MCF 10A (cell line): Measurements from ENCODE around the gene S100A2. TPM values are rescaled to one million over a fixed set of nuclear protein-coding genes. Genes with fewer than 3 reads are reported as not detected.
"Not testable (repeated sequence)": the region's sequence is repeated elsewhere in the genome, so short reads cannot be mapped to it uniquely, and the experiment has no call there.

Experiments used
- BruUV-seq: library from RNA; stranded (reverse); fragments of 400-500 nt; replicated peaks from 2 replicates; lab custom pipeline; 2021; lab: Mats Ljungman, UMichigan
- CTCF ChIA-PET: fragments of 300-600 bp; sonication (Branson Sonifier 250); formaldehyde crosslinking; extraction: SDS; loops from one replicate; lab custom pipeline; 2021; ENCODE audit warnings: antibody characterized with exemption, inconsistent platforms; lab: Yijun Ruan, JAX
- POLR2A ChIA-PET: fragments of 300-600, 350-650 bp; sonication (Branson Sonifier 250); formaldehyde crosslinking; extraction: SDS; loops from one replicate; lab custom pipeline; 2020; ENCODE audit warnings: antibody characterized with exemption, inconsistent platforms; lab: Yijun Ruan, JAX
- DNase-seq: peaks from one replicate; pipeline ENCODE4 v3.0.0-alpha.2; 2018; ENCODE audit not compliant: unreplicated experiment
- H3K27ac Mint-ChIP-seq: one replicate; pipeline ENCODE4 v1.8.0; 2022; ENCODE audit warnings: mild to moderate bottlenecking, low read depth, mixed read lengths; ENCODE audit not compliant: unreplicated experiment
- H3K27me3 Mint-ChIP-seq: one replicate; pipeline ENCODE4 v1.8.0; 2022; ENCODE audit warnings: mixed read lengths; ENCODE audit not compliant: insufficient read depth, unreplicated experiment
- H3K36me3 Mint-ChIP-seq: one replicate; pipeline ENCODE4 v1.8.0; 2022; ENCODE audit warnings: mild to moderate bottlenecking, moderate library complexity, mixed read lengths; ENCODE audit not compliant: insufficient read depth, unreplicated experiment
- H3K4me1 Mint-ChIP-seq: one replicate; pipeline ENCODE4 v1.8.0; 2022; ENCODE audit warnings: mixed read lengths; ENCODE audit not compliant: insufficient read depth, unreplicated experiment
- H3K4me3 Mint-ChIP-seq: one replicate; pipeline ENCODE4 v1.8.0; 2022; ENCODE audit warnings: mild to moderate bottlenecking, moderate library complexity, mixed read lengths; ENCODE audit not compliant: unreplicated experiment
- H3K9me3 Mint-ChIP-seq: one replicate; pipeline ENCODE4 v1.8.0; 2022; ENCODE audit warnings: mixed read lengths; ENCODE audit not compliant: unreplicated experiment
- CTCF ChIP-seq: fragments of 200-600 bp; IDR thresholded peaks from one replicate; pipeline ENCODE4 v1.8.0; 2022; ENCODE audit warnings: antibody characterized with exemption, mild to moderate bottlenecking; ENCODE audit not compliant: unreplicated experiment
- intact Hi-C: fragments of 100-400 bp; cut with micrococcal nuclease; formaldehyde crosslinking; loops from 2 replicates; pipeline ENCODE4 v1.14.1; 2022
- total RNA-seq: library from RNA; stranded (reverse); gene quantifications from 2 replicates; pipeline ENCODE4 v1.2.3, GENCODE V29; 2022

The S100A2 gene
- total RNA-seq, 1 experiment from 2014 or later: 5,064 TPM

- no peak for DNase-seq
- H3K27ac Mint-ChIP-seq: no peak overlapping the region
- ChIA-PET POLR2A (interaction anchor here (0.6 to 2.4 kb wide), 3 partner anchors 19 to 71 kb away, joined by 3 to 12 read pairs (median 3); partner anchors contain the start of gene S100A16), CTCF (interaction anchor here (0.6 to 2.2 kb wide), 4 partner anchors 8 to 93 kb away, joined by 3 to 11 read pairs (median 5); no protein-coding TSS in a partner anchor)
- BruUV-seq: no TSS peak
- TF ChIP-seq CTCF: no peak
- intact Hi-C loops: no loop called here
- H3K9me3 Mint-ChIP-seq: no peaks in the 10 kb centered on the region
- H3K4me3 Mint-ChIP-seq: no peak overlapping the region
- H3K4me1 Mint-ChIP-seq: peaks cover 17% of the 10 kb centered on the region
- H3K36me3 Mint-ChIP-seq: no peaks in the 10 kb centered on the region
- no peaks in the 10 kb centered on the region for H3K27me3 Mint-ChIP-seq
Measured at GRCh38 chr1:153578936-153579335, 13.3 kb upstream of the S100A2 start.

- no peak for TF ChIP-seq CTCF
- Mint-ChIP-seq H3K27ac (no peak overlapping the region), H3K4me3 (no peak overlapping the region), H3K9me3 (no peaks in the 10 kb centered on the region), H3K36me3 (no peaks in the 10 kb centered on the region), H3K4me1 (peaks cover 17% of the 10 kb centered on the region), H3K27me3 (no peaks in the 10 kb centered on the region)
- BruUV-seq: no TSS peak
- DNase-seq: no peak
- intact Hi-C loops: no loop called here
- ChIA-PET CTCF (interaction anchor here (0.7 to 3.4 kb wide), 7 partner anchors 8 to 94 kb away, joined by 3 to 15 read pairs (median 5); partner anchors contain the start of gene S100A13), POLR2A (interaction anchor here (0.6 to 2.4 kb wide), 10 partner anchors 8 to 71 kb away, joined by 3 to 12 read pairs (median 4); partner anchors contain the start of genes S100A14, S100A16 and S100A2)
Measured at GRCh38 chr1:153578490-153578889, 12.8 kb upstream of the S100A2 start.

GRCh38 chr1:153577624-153578051 lies 12.0 kb upstream of the S100A2 start:
- Mint-ChIP-seq H3K36me3 (no peaks in the 10 kb centered on the region), H3K27ac (no peak overlapping the region), H3K27me3 (no peaks in the 10 kb centered on the region), H3K4me1 (peaks cover 25% of the 10 kb centered on the region), H3K4me3 (no peak overlapping the region), H3K9me3 (no peaks in the 10 kb centered on the region)
- ChIA-PET CTCF (interaction anchor here (0.5 to 3.4 kb wide), 18 partner anchors 9 to 225 kb away, joined by 3 to 15 read pairs (median 4); partner anchors contain the start of genes CHTOP, S100A13 and S100A16), POLR2A (interaction anchor here (0.8 to 2.4 kb wide), 16 partner anchors 9 to 152 kb away, joined by 3 to 12 read pairs (median 4); partner anchors contain the start of genes S100A14, S100A16 and S100A2)
- intact Hi-C loops: no loop called here
- DNase-seq: no peak
- BruUV-seq: no TSS peak
- TF ChIP-seq CTCF: no peak

- H3K4me3 Mint-ChIP-seq: no peak overlapping the region
- ChIA-PET POLR2A (interaction anchor here (0.8 to 2.4 kb wide), 13 partner anchors 10 to 152 kb away, joined by 3 to 12 read pairs (median 4); partner anchors contain the start of genes S100A14 and S100A16), CTCF (interaction anchor here (0.6 to 3.4 kb wide), 17 partner anchors 9 to 1947 kb away, joined by 3 to 15 read pairs (median 4); partner anchors contain the start of genes CHTOP, S100A13 and S100A16)
- peaks cover 27% of the 10 kb centered on the region for H3K4me1 Mint-ChIP-seq
- no TSS peak for BruUV-seq
- no peaks in the 10 kb centered on the region for H3K36me3 Mint-ChIP-seq
- no peaks in the 10 kb centered on the region for H3K27me3 Mint-ChIP-seq
- TF ChIP-seq CTCF: no peak
- intact Hi-C loops: no loop called here
- no peak for DNase-seq
- no peaks in the 10 kb centered on the region for H3K9me3 Mint-ChIP-seq
- H3K27ac Mint-ChIP-seq: no peak overlapping the region
Measured at GRCh38 chr1:153577138-153577537, 11.5 kb upstream of the S100A2 start.

GRCh38 chr1:153575497-153575896 lies 9.9 kb upstream of the S100A2 start:
- BruUV-seq, H3K27me3 Mint-ChIP-seq, H3K4me3 Mint-ChIP-seq, H3K36me3 Mint-ChIP-seq, intact Hi-C loops, H3K27ac Mint-ChIP-seq, DNase-seq, H3K9me3 Mint-ChIP-seq: not testable (repeated sequence)
- peaks cover 31% of the 10 kb centered on the region for H3K4me1 Mint-ChIP-seq
- POLR2A ChIA-PET: interaction anchor here (0.8 to 1.5 kb wide), 5 partner anchors 35 to 310 kb away, joined by 3 to 5 read pairs (median 4); partner anchors contain the start of genes CHTOP, S100A16 and SNAPIN
- CTCF ChIA-PET: interaction anchor here (0.6 to 3.4 kb wide), 7 partner anchors 7 to 403 kb away, joined by 3 to 15 read pairs (median 3); partner anchors contain the start of gene S100A16

- BruUV-seq, intact Hi-C loops, DNase-seq, H3K27ac Mint-ChIP-seq, H3K27me3 Mint-ChIP-seq, H3K4me3 Mint-ChIP-seq, H3K9me3 Mint-ChIP-seq, H3K36me3 Mint-ChIP-seq: not testable (repeated sequence)
- POLR2A ChIA-PET: interaction anchor here (1.2 to 1.5 kb wide), 2 partner anchors 59 to 84 kb away, joined by 3 to 4 read pairs; partner anchors contain the start of genes CHTOP and SNAPIN
- H3K4me1 Mint-ChIP-seq: peaks cover 31% of the 10 kb centered on the region
- CTCF ChIA-PET: interaction anchor here (1.0 to 3.4 kb wide), 3 partner anchors 10 to 64 kb away, joined by 3 to 15 read pairs (median 4); no protein-coding TSS in a partner anchor
Measured at GRCh38 chr1:153575081-153575491, 9.4 kb upstream of the S100A2 start.
